Rectal smooth muscle tissue (tissue), 1 donor: ENCODE measurements around the gene ARRB1.
"Not testable (repeated sequence)": the region's sequence is repeated elsewhere in the genome, so short reads cannot be mapped to it uniquely, and the experiment has no call there.

Experiments used
- H3K27ac ChIP-seq: one replicate; pipeline ENCODE4 v1.7.0; 2013; ENCODE audit warnings: low read depth, low read length, inconsistent platforms
- H3K27me3 ChIP-seq: one replicate; pipeline ENCODE4 v1.7.0; 2013; ENCODE audit warnings: low read length; ENCODE audit not compliant: control insufficient read depth, insufficient read depth
- H3K36me3 ChIP-seq: one replicate; pipeline ENCODE4 v1.7.0; 2013; ENCODE audit warnings: low read length; ENCODE audit not compliant: control insufficient read depth, insufficient read depth
- H3K4me1 ChIP-seq: one replicate; pipeline ENCODE4 v1.7.0; 2013; ENCODE audit warnings: low read length; ENCODE audit not compliant: control insufficient read depth, insufficient read depth
- H3K4me3 ChIP-seq: one replicate; pipeline ENCODE4 v1.7.0; 2013; ENCODE audit warnings: low read length
- H3K9ac ChIP-seq: one replicate; pipeline ENCODE4 v1.7.0; 2013; ENCODE audit warnings: low read length

Gene ARRB1

GRCh38 chr11:75306529-75306928, 44.9 kb downstream of the ARRB1 start:
- Histone ChIP-seq H3K36me3 (peaks cover 3% of the 10 kb centered on the region), H3K27me3 (no peaks in the 10 kb centered on the region), H3K4me3 (no peak overlapping the region), H3K9ac (no peak overlapping the region), H3K4me1 (peaks cover 2% of the 10 kb centered on the region), H3K27ac (no peak overlapping the region)

GRCh38 chr11:75305993-75306392, 45.5 kb downstream of the ARRB1 start:
- H3K27ac ChIP-seq, result no peak overlapping the region
- H3K27me3 ChIP-seq, result no peaks in the 10 kb centered on the region
- peaks cover 3% of the 10 kb centered on the region for H3K36me3 ChIP-seq
- H3K9ac ChIP-seq, result no peak overlapping the region
- no peaks in the 10 kb centered on the region for H3K4me1 ChIP-seq
- no peak overlapping the region for H3K4me3 ChIP-seq

- Histone ChIP-seq H3K27me3 (no peaks in the 10 kb centered on the region), H3K9ac (no peak overlapping the region), H3K4me1 (no peaks in the 10 kb centered on the region), H3K4me3 (no peak overlapping the region), H3K36me3 (peaks cover 3% of the 10 kb centered on the region), H3K27ac (no peak overlapping the region)
Measured at GRCh38 chr11:75305452-75305851, 46.0 kb downstream of the ARRB1 start.

- H3K4me3 ChIP-seq, H3K27me3 ChIP-seq, H3K27ac ChIP-seq, H3K4me1 ChIP-seq, H3K36me3 ChIP-seq, H3K9ac ChIP-seq: not testable (repeated sequence)
Measured at GRCh38 chr11:75304941-75305340, 46.5 kb downstream of the ARRB1 start.

- no peak overlapping the region for H3K27ac ChIP-seq
- H3K4me3 ChIP-seq, result no peak overlapping the region
- H3K36me3 ChIP-seq, result no peaks in the 10 kb centered on the region
- H3K9ac ChIP-seq, result no peak overlapping the region
- H3K27me3 ChIP-seq, result no peaks in the 10 kb centered on the region
- no peaks in the 10 kb centered on the region for H3K4me1 ChIP-seq
Measured at GRCh38 chr11:75303544-75304224, 47.8 kb downstream of the ARRB1 start.

- H3K36me3 ChIP-seq, result no peaks in the 10 kb centered on the region
- H3K4me3 ChIP-seq, result no peak overlapping the region
- no peak overlapping the region for H3K27ac ChIP-seq
- no peaks in the 10 kb centered on the region for H3K27me3 ChIP-seq
- no peak overlapping the region for H3K9ac ChIP-seq
- no peaks in the 10 kb centered on the region for H3K4me1 ChIP-seq
Measured at GRCh38 chr11:75302371-75302770, 49.1 kb downstream of the ARRB1 start.

GRCh38 chr11:75301601-75302345, 49.7 kb downstream of the ARRB1 start:
- no peak overlapping the region for H3K4me3 ChIP-seq
- peak overlapping the region; percentile 21 for H3K9ac ChIP-seq
- no peak overlapping the region for H3K27ac ChIP-seq
- H3K4me1 ChIP-seq, result no peaks in the 10 kb centered on the region
- no peaks in the 10 kb centered on the region for H3K27me3 ChIP-seq
- no peaks in the 10 kb centered on the region for H3K36me3 ChIP-seq

GRCh38 chr11:75301131-75301530, 50.3 kb downstream of the ARRB1 start:
- H3K27ac ChIP-seq, result no peak overlapping the region
- no peaks in the 10 kb centered on the region for H3K27me3 ChIP-seq
- H3K4me3 ChIP-seq, result no peak overlapping the region
- H3K36me3 ChIP-seq, result no peaks in the 10 kb centered on the region
- no peaks in the 10 kb centered on the region for H3K4me1 ChIP-seq
- peak overlapping the region; percentile 21 for H3K9ac ChIP-seq

- Histone ChIP-seq H3K9ac (no peak overlapping the region), H3K4me1 (no peaks in the 10 kb centered on the region), H3K4me3 (no peak overlapping the region), H3K36me3 (no peaks in the 10 kb centered on the region), H3K27me3 (no peaks in the 10 kb centered on the region), H3K27ac (no peak overlapping the region)
Measured at GRCh38 chr11:75298976-75299260, 52.5 kb downstream of the ARRB1 start.

GRCh38 chr11:75298191-75298975, 53.1 kb downstream of the ARRB1 start:
- no peaks in the 10 kb centered on the region for H3K27me3 ChIP-seq
- no peak overlapping the region for H3K4me3 ChIP-seq
- H3K27ac ChIP-seq, result no peak overlapping the region
- H3K36me3 ChIP-seq, result no peaks in the 10 kb centered on the region
- no peak overlapping the region for H3K9ac ChIP-seq
- no peaks in the 10 kb centered on the region for H3K4me1 ChIP-seq

GRCh38 chr11:75293903-75294302, 57.6 kb downstream of the ARRB1 start:
- Histone ChIP-seq H3K27me3 (no peaks in the 10 kb centered on the region), H3K4me1 (no peaks in the 10 kb centered on the region), H3K27ac (no peak overlapping the region), H3K36me3 (peaks cover 3% of the 10 kb centered on the region), H3K9ac (no peak overlapping the region), H3K4me3 (no peak overlapping the region)

- H3K27ac ChIP-seq, result no peak overlapping the region
- no peak overlapping the region for H3K9ac ChIP-seq
- peaks cover 3% of the 10 kb centered on the region for H3K36me3 ChIP-seq
- no peak overlapping the region for H3K4me3 ChIP-seq
- H3K4me1 ChIP-seq, result no peaks in the 10 kb centered on the region
- H3K27me3 ChIP-seq, result no peaks in the 10 kb centered on the region
Measured at GRCh38 chr11:75292943-75293342, 58.5 kb downstream of the ARRB1 start.
